Ureter (tissue), 1 donor: Measurements from ENCODE around the gene CELF1. TPM values are rescaled to one million over a fixed set of nuclear protein-coding genes. Genes with fewer than 3 reads are reported as not detected.

ENCODE experiments used
- DNase-seq: peaks from one replicate; pipeline ENCODE4 v3.0.0-alpha.2; 2020; ENCODE audit warnings: low spot score
- total RNA-seq: library from RNA; stranded (reverse); gene quantifications from one replicate; pipeline ENCODE4 v1.2.4, GENCODE V29; 2023
- donor health status: DM: yes; HTN: yes; CAD: no.

The CELF1 gene
- total RNA-seq, 1 donor from 2014 or later: 149 TPM

DNA sequence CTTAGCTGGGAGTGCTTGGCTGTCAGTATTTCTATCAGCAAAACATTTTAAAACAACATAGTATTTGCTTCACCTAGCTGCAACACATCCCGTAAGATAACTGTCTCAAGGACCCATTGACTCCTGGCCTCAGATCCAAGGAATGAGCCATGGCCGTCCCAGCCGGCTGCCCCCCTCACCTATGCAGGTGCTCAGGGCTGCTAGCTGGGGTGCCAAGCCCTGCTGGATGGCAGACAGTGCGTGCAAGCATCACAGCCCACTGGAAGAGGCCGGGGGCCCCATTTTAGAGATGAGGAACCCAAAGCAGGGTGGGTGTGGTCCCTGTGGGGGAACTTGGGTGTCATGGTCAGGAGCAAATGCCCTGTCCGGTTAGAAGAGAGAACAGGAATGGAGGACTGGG lies 135.2 kb downstream of the CELF1 start:
- no peak for DNase-seq

DNA sequence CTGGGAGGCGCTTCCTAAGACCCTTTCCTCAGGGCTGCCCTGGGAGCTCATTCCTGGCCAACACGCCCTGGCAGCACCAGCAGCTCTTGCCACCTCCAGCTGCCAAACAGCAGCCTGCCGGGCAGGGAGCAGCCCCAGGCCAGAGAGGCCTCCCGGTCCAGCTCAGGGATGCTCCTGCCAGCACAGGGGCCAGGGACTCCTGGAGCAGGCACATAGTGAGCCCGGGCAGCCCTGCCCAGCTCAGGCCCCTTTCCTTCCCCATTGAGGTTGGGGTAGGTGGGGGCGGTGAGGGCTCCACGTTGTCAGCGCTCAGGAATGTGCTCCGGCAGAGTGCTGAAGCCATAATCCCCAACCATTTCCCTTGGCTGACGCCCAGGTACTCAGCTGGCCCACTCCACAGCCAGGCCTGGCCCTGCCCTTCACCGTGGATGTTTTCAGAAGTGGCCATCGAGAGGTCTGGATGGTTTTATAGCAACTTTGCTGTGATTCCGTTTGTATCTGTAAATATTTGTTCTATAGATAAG lies 136.9 kb downstream of the CELF1 start:
- peak; percentile 88 for DNase-seq

Other genes with a start within 250 kb of the CELF1 start
- gene MYBPC3, start 200.4 kb downstream of the CELF1 start, total RNA-seq: 0.18 TPM
- gene SPI1, start 174.6 kb downstream of the CELF1 start, total RNA-seq: 10.6 TPM
- gene SLC39A13, start 144.5 kb downstream of the CELF1 start, total RNA-seq: 40.4 TPM
- 87.4 TPM for gene PSMC3, start 126.7 kb downstream of the CELF1 start, total RNA-seq
- gene RAPSN, start 104.0 kb downstream of the CELF1 start, total RNA-seq: 0.44 TPM
- gene PTPMT1, start 12.5 kb upstream of the CELF1 start, total RNA-seq: 26.8 TPM
- 17.5 TPM for gene KBTBD4, start 25.8 kb upstream of the CELF1 start, total RNA-seq
- gene NDUFS3, start 25.9 kb upstream of the CELF1 start, total RNA-seq: 95.5 TPM
- gene FAM180B, start 33.5 kb upstream of the CELF1 start, total RNA-seq: 0.29 TPM
- 1.4 TPM for gene C1QTNF4, start 41.3 kb upstream of the CELF1 start, total RNA-seq
- gene MTCH2, start 89.4 kb upstream of the CELF1 start, total RNA-seq: 70.7 TPM
- gene AGBL2, start 162.2 kb upstream of the CELF1 start, total RNA-seq: 4.9 TPM
- 193 TPM for gene FNBP4, start 214.2 kb upstream of the CELF1 start, total RNA-seq